GM12865 (cell line): ENCODE results near the gene FSTL5.

Source experiments
- DNase-seq: peaks from one replicate; pipeline ENCODE4 v3.0.0; 2010; ENCODE audit warnings: low read depth
- H3K4me3 ChIP-seq: 2 replicates; pipeline ENCODE4 v1.5.1; 2011; ENCODE audit warnings: mild to moderate bottlenecking, low read depth, low read length, control low read depth
- TF ChIP-seq, protein P1 (sequence below): IDR thresholded peaks from 2 replicates; pipeline ENCODE4 v1.5.1; 2011; ENCODE audit warnings: low read length, control low read depth, low read depth, inconsistent platforms; ENCODE audit not compliant: insufficient read depth; ENCODE audit errors: missing control alignments

FSTL5 gene

DNA sequence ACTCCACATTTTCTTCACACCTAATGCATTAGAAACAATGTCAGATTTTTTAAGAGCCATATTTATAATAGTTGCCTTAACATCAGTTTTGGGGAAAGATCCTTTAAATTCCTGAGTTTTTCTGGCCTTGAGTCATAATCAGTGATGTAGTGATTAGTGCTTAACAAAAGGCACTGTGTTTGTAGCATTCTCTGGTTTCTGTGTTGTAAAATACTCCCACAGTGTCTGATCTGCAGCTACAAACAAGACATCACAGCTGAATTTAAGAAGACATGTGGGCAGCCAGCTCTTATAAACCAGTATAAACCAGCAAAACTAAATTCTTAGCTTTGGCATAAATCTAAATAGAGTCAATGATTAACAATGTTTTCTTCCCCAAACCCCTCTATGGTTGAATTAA, 233.8 kb downstream of the FSTL5 start:
- TF ChIP-seq, protein P1, sequence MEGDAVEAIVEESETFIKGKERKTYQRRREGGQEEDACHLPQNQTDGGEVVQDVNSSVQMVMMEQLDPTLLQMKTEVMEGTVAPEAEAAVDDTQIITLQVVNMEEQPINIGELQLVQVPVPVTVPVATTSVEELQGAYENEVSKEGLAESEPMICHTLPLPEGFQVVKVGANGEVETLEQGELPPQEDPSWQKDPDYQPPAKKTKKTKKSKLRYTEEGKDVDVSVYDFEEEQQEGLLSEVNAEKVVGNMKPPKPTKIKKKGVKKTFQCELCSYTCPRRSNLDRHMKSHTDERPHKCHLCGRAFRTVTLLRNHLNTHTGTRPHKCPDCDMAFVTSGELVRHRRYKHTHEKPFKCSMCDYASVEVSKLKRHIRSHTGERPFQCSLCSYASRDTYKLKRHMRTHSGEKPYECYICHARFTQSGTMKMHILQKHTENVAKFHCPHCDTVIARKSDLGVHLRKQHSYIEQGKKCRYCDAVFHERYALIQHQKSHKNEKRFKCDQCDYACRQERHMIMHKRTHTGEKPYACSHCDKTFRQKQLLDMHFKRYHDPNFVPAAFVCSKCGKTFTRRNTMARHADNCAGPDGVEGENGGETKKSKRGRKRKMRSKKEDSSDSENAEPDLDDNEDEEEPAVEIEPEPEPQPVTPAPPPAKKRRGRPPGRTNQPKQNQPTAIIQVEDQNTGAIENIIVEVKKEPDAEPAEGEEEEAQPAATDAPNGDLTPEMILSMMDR, result no peak
- H3K4me3 ChIP-seq, result no peak overlapping the region
- no peak for DNase-seq

DNA sequence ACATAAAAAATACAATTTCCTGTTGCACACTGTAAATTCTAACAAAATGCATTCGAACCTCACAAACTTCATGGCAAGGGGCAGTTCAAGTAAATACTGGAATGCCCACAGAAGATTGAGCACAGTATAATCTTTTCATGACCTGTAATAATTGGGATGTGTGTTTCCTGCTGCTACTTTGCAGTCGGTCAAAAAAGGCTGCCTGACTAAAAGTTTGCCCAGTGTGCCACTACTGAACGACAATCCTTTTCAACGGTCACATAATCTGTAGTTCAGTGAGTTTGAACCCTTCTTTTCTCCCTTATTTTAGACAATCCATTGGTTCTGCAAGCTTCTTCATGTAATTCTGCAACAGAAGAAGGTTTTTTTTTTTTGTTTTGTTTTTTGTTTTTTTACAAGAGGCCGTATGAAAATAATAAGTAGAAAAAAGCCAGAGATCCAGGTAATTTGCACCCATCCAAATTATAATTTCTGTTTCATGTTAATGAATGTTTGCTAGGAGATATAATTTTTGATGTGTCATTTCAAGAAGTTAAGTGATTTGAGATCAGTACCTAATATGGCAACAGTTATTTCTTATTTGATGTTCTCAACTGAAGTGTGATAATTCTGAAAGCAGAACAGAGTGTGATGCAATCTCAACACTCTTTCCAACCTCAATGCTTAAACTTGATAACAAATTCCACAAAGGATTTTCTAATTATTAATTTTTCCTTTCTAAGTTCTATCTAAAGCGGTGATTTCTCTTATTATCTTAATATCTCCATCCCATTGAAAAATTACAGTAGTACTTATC, 237.6 kb downstream of the FSTL5 start:
- H3K4me3 ChIP-seq, result no peak overlapping the region
- TF ChIP-seq, protein P1, result no peak
- no peak for DNase-seq

GRCh38 chr4:161920304-161921052, 243.3 kb downstream of the FSTL5 start:
- no peak for DNase-seq
- no peak overlapping the region for H3K4me3 ChIP-seq
- TF ChIP-seq, protein P1, result no peak

DNA sequence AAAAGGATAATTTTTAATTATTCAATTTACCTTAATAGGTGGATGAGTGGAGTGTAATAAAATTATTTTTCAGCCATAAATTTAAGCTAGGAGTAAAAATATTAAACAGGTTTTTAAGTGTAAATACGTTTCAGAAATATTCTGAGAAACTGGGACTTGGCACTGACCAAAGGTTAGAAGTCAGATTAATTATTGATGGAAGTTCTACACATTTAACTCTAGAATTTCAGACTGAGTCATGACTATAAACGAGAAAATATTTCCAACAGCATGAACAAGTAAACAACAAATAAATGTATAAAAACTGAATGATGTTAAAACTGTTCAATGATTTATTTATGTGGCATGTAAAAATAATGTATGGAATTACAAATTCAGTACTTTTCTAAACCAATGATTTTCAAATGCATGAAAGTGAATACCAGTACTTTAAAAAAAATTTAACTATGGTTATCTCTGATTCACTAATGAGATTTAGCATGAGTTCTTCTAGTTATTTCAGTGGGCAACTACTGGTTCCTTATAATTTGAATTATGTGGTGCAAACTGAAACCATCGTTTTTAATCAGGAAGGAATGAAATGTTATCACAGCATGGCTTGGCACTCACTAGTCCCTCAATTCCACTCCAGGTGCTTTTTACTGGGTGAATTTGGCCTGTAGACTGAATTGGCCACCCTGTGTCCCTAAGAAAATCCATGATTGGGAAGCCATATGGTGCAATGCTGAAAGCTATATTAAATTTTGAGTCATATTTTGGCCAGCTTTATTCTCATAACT, 244.2 kb downstream of the FSTL5 start:
- TF ChIP-seq, protein P1, result no peak
- DNase-seq, result no peak
- H3K4me3 ChIP-seq, result no peak overlapping the region

DNA sequence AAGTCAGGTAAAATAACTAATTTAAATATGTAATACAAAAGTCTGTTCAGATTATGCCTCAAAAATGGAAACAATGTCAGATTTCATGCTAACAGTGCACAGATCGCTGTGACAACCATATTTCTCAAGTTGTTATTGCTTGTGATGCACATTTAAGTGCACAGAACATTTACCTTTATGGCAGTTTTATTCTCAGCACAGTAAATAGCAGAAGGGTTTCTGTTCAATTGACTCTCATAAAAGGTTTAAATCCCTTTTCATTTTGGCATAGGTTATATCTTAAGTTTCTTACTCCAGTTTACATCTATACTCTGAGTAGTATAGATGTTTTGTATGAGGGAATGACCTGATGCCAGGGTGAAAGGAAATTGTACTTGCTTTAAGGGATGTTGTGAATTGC, 247.8 kb downstream of the FSTL5 start:
- TF ChIP-seq, protein P1, result no peak
- no peak for DNase-seq
- H3K4me3 ChIP-seq, result no peak overlapping the region

DNA sequence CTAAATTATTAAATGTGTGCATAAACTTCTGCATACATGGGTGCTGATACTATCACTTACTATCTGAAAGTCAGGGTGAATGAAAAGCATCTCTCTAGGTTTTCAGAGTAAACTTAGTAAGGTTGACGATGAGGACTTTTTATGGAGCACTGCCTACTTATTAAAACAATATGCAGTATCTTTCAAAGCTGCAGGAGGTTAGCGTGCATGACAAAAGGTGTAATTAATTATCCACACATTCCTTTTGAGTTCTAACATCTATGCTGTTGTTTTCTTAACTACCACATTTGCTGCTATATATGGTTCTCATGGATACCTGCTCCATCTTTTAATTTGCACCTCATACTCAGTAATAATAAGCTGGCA, 256.2 kb downstream of the FSTL5 start:
- no peak overlapping the region for H3K4me3 ChIP-seq
- no peak for DNase-seq
- TF ChIP-seq, protein P1, result no peak
